IMR-90 (cell line): ENCODE measurements around the gene ZNF423. TPM values are rescaled to one million over a fixed set of nuclear protein-coding genes. Genes with fewer than 3 reads are reported as not detected.

Source experiments
- ATAC-seq: fragments of 200-7000 bp; cut with Tn5 transposase; 2 replicates; pipeline ENCODE4 v1.9.1; 2020; ENCODE audit warnings: low read depth, mild to moderate bottlenecking, moderate library complexity
- BruUV-seq: library from RNA; stranded (reverse); fragments of 400-500 nt; replicated peaks from 2 replicates; lab custom pipeline; 2021; lab: Mats Ljungman, UMichigan
- CTCF ChIA-PET: fragments of 300-600 bp; formaldehyde crosslinking; extraction: SDS; loops from one replicate; lab custom pipeline; 2021; ENCODE audit warnings: antibody characterized with exemption; lab: Yijun Ruan, JAX
- POLR2A ChIA-PET: fragments of 300-600 bp; sonication (Branson Sonifier 250); formaldehyde crosslinking; loops from one replicate; lab custom pipeline; 2022; ENCODE audit warnings: antibody characterized with exemption; ENCODE audit not compliant: unreplicated experiment; lab: Charles Lee
- DNase-seq: peaks from one replicate; pipeline ENCODE4 v3.0.0; 2013
- H2AFZ ChIP-seq: replicated peaks from 2 replicates; pipeline ENCODE3; 2013; ENCODE audit warnings: low read length, mild to moderate bottlenecking; ENCODE audit not compliant: poor library complexity
- H2AK5ac ChIP-seq: 2 replicates; pipeline ENCODE4 v1.6.1; 2013; ENCODE audit warnings: low read depth, low read length, inconsistent platforms
- H2AK9ac ChIP-seq: replicated peaks from 2 replicates; pipeline ENCODE3; 2013; ENCODE audit warnings: mild to moderate bottlenecking, low read depth, low read length, moderate library complexity; ENCODE audit not compliant: poor library complexity
- H2BK120ac ChIP-seq: 2 replicates; pipeline ENCODE4 v1.6.1; 2013; ENCODE audit warnings: low read depth, low read length, inconsistent platforms
- H2BK15ac ChIP-seq: 3 replicates; pipeline ENCODE4 v1.6.1; 2013; ENCODE audit warnings: low read depth, low read length, inconsistent platforms
- H2BK20ac ChIP-seq: 2 replicates; pipeline ENCODE4 v1.6.1; 2013; ENCODE audit warnings: low read depth, mild to moderate bottlenecking, inconsistent platforms, low read length, moderate library complexity
- H2BK5ac ChIP-seq: 2 replicates; pipeline ENCODE4 v1.6.1; 2013; ENCODE audit warnings: mild to moderate bottlenecking, low read depth, low read length, inconsistent platforms; ENCODE audit not compliant: poor library complexity, severe bottlenecking
- H3K14ac ChIP-seq: replicated peaks from 2 replicates; pipeline ENCODE4 v1.6.1; 2013; ENCODE audit warnings: low read depth, low read length, inconsistent platforms
- H3K18ac ChIP-seq: 2 replicates; pipeline ENCODE4 v1.6.1; 2013; ENCODE audit warnings: low read depth, low read length, control low read depth
- H3K23ac ChIP-seq: 2 replicates; pipeline ENCODE4 v1.6.1; 2013; ENCODE audit warnings: low read depth, low read length, inconsistent platforms
- H3K27ac ChIP-seq: 2 replicates; pipeline ENCODE4 v1.5.1; 2013; ENCODE audit warnings: mild to moderate bottlenecking, control low read depth, low read length; ENCODE audit not compliant: insufficient read depth
- H3K27me3 ChIP-seq: 2 replicates; pipeline ENCODE4 v1.6.1; 2013; ENCODE audit warnings: low read length; ENCODE audit not compliant: control insufficient read depth, insufficient read depth
- H3K36me3 ChIP-seq: 2 replicates; pipeline ENCODE4 v1.6.1; 2013; ENCODE audit warnings: low read length, mixed read lengths; ENCODE audit not compliant: control insufficient read depth, insufficient read depth
- H3K4ac ChIP-seq: 2 replicates; pipeline ENCODE4 v1.6.1; 2013; ENCODE audit warnings: low read depth, low read length, inconsistent platforms
- H3K4me1 ChIP-seq: 2 replicates; pipeline ENCODE4 v1.6.1; 2013; ENCODE audit warnings: low read length, mixed read lengths; ENCODE audit not compliant: control insufficient read depth, insufficient read depth
- H3K4me2 ChIP-seq: 2 replicates; pipeline ENCODE4 v1.6.1; 2013; ENCODE audit warnings: low read depth, mild to moderate bottlenecking, control low read depth, low read length, moderate library complexity
- H3K4me3 ChIP-seq: 2 replicates; pipeline ENCODE4 v1.5.1; 2013; ENCODE audit warnings: low read depth, mild to moderate bottlenecking, control low read depth, low read length, moderate library complexity; ENCODE audit not compliant: insufficient read depth
- H3K56ac ChIP-seq: 2 replicates; pipeline ENCODE4 v1.6.1; 2013; ENCODE audit warnings: low read length, inconsistent platforms; ENCODE audit not compliant: insufficient read depth; ENCODE audit errors: extremely low read depth
- H3K79me1 ChIP-seq, 2 experiments: 2 replicates each; pipeline ENCODE4 v1.6.1; 2013; ENCODE audit warnings: low read length in 2 of 2, inconsistent platforms in 1 of 2, low read depth in 1 of 2
- H3K9ac ChIP-seq: 2 replicates; pipeline ENCODE4 v1.6.1; 2013; ENCODE audit warnings: low read depth, low read length, control low read depth
- H3K9me1 ChIP-seq: 2 replicates; pipeline ENCODE4 v1.6.1; 2013; ENCODE audit warnings: low read length, inconsistent platforms; ENCODE audit not compliant: insufficient read depth
- H3K9me3 ChIP-seq: 2 replicates; pipeline ENCODE4 v1.6.1; 2013; ENCODE audit warnings: low read length; ENCODE audit not compliant: control insufficient read depth, insufficient read depth
- H4K20me1 ChIP-seq: 2 replicates; pipeline ENCODE4 v1.6.1; 2013; ENCODE audit warnings: low read length, inconsistent platforms; ENCODE audit not compliant: insufficient read depth
- H4K5ac ChIP-seq: 2 replicates; pipeline ENCODE4 v1.6.1; 2013; ENCODE audit warnings: mild to moderate bottlenecking, low read depth, low read length, control low read depth
- H4K8ac ChIP-seq, 2 experiments: 2 replicates each; pipeline ENCODE4 v1.6.1; 2013; ENCODE audit warnings: low read depth in 2 of 2, low read length in 2 of 2, control low read depth in 1 of 2, inconsistent platforms in 1 of 2
- H4K91ac ChIP-seq: 2 replicates; pipeline ENCODE4 v1.6.1; 2013; ENCODE audit warnings: low read depth, low read length, inconsistent platforms; ENCODE audit not compliant: insufficient read depth
- CEBPB ChIP-seq: IDR thresholded peaks from 2 replicates; pipeline ENCODE4 v1.6.1; 2012; ENCODE audit warnings: low read depth, low read length, improper control_type of control experiment
- FOS ChIP-seq: fragments of 150-350 bp; IDR thresholded peaks from 2 replicates; pipeline ENCODE4 v1.6.1; 2016; ENCODE audit warnings: low read depth, low read length
- NFE2L2 ChIP-seq: fragments of 150-350 bp; IDR thresholded peaks from 2 replicates; pipeline ENCODE4 v1.6.1; 2016; ENCODE audit warnings: low read depth, mild to moderate bottlenecking, low read length
- POLR2A ChIP-seq: IDR thresholded peaks from 2 replicates; pipeline ENCODE4 v1.6.1; 2012; ENCODE audit warnings: mild to moderate bottlenecking, low read depth, low read length
- RAD21 ChIP-seq: IDR thresholded peaks from 2 replicates; pipeline ENCODE4 v1.6.1; 2012; ENCODE audit warnings: low read length, improper control_type of control experiment
- SMC3 ChIP-seq: fragments of 150-350 bp; IDR thresholded peaks from 2 replicates; pipeline ENCODE4 v1.6.1; 2016; ENCODE audit warnings: low read depth, mild to moderate bottlenecking, antibody characterized with exemption, low read length, moderate library complexity
- WGBS, 2 experiments: methylation state at CpG; one replicate each; pipeline versions ENCODE4 v1.1.5 to v1.1.7; 2013; ENCODE audit warnings: missing lambda C conversion rate in 2 of 2; ENCODE audit not compliant: insufficient read length in 1 of 2; ENCODE audit errors: extremely low coverage in 2 of 2; 5-methylcytosine and 5-hydroxymethylcytosine counted together
- dilution Hi-C: fragments of 300-500 bp; cut with HindIII; formaldehyde crosslinking; loops from one replicate; pipeline ENCODE4 v1.14.3; 2018; ENCODE audit warnings: low sequenced_read_pairs; ENCODE audit not compliant: unreplicated experiment
- in situ Hi-C: fragments of 300-500 bp; cut with MboI; formaldehyde crosslinking; loops from 3 replicates; pipeline ENCODE4 v1.14.3; 2019; ENCODE audit warnings: low sequenced_read_pairs, inconsistent platforms, mixed read lengths
- intact Hi-C: fragments of 100-400 bp; cut with micrococcal nuclease; formaldehyde crosslinking; loops from 2 replicates; pipeline ENCODE4 v1.10.0; 2022
- polyA plus RNA-seq, 3 experiments: library from polyadenylated mRNA; depleted of rRNA; stranded (reverse); fragments of >200 nt; gene quantifications; 2 replicates each; pipeline ENCODE4 v1.2.3, GENCODE V29; 2012; ENCODE audit warnings: low replicate concordance in 1 of 3
- total RNA-seq: library from RNA; depleted of rRNA; stranded (reverse); fragments of >200 nt; gene quantifications from 2 replicates; pipeline ENCODE4 v1.2.3, GENCODE V29; 2012
- TF ChIP-seq, protein P1 (sequence below): fragments of 150-350 bp; IDR thresholded peaks from 2 replicates; pipeline ENCODE4 v1.6.1; 2017; ENCODE audit warnings: mild to moderate bottlenecking, antibody characterized with exemption, low read length, low read depth

Gene ZNF423
- total and polyA plus RNA-seq, 2 of the 4 experiments (the other 2 are of a cell fraction) = under 0.01 to 0.10 TPM

DNA sequence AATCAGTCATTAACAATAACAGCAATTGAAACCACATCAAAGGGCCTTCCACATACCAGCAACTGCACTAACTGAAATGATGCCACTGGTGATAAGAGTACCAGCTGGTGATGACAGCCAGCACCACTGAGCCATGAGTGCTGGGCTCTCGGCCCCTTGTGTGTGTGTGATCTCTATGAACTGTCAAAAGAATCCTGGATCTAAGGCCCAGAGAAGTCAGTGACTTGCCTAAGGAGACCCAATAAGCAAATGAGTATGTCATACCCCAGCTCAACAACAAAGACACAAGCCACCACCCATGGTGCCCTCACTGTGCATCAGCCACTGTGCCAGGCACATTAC is 220.9 kb downstream of the ZNF423 start (continued):
- TF ChIP-seq FOS (no peak), CEBPB (no peak)

GRCh38 chr16:49634235-49635008 is 221.5 kb downstream of the ZNF423 start:
- H2AFZ ChIP-seq = no peak overlapping the region
- intact Hi-C loops (no loop called here), in situ Hi-C loops (no loop called here), dilution Hi-C loops (no loop called here)
- TF ChIP-seq SMC3 (no peak), POLR2A (no peak), FOS (no peak), CEBPB (no peak), RAD21 (no peak), NFE2L2 (no peak)
- TF ChIP-seq, protein P1, sequence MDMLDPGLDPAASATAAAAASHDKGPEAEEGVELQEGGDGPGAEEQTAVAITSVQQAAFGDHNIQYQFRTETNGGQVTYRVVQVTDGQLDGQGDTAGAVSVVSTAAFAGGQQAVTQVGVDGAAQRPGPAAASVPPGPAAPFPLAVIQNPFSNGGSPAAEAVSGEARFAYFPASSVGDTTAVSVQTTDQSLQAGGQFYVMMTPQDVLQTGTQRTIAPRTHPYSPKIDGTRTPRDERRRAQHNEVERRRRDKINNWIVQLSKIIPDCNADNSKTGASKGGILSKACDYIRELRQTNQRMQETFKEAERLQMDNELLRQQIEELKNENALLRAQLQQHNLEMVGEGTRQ = no peak
- ChIA-PET CTCF (no interaction called here), POLR2A (no interaction called here)
- peaks cover 3% of the 10 kb centered on the region for H3K27me3 ChIP-seq
- H3K14ac ChIP-seq = no peak overlapping the region
- no peak for DNase-seq
- H2AK5ac ChIP-seq = no peak overlapping the region
- H3K18ac ChIP-seq = no peak overlapping the region
- H2BK15ac ChIP-seq = no peak overlapping the region
- no peak overlapping the region for H2BK20ac ChIP-seq
- H3K9me3 ChIP-seq = 0 out of 2 replicates have a peak, but pooled peaks cover 1% of the 10 kb centered on the region
- H3K4me3 ChIP-seq = no peak overlapping the region
- H4K91ac ChIP-seq = no peak overlapping the region
- H3K79me1 ChIP-seq = no peaks in the 10 kb centered on the region
- no peak overlapping the region for H2BK120ac ChIP-seq
- peaks cover under 1% of the 10 kb centered on the region for H4K20me1 ChIP-seq
- H3K23ac ChIP-seq = no peak overlapping the region
- no peak overlapping the region for H4K8ac ChIP-seq
- no peak overlapping the region for H3K56ac ChIP-seq
- 79% methylated on average over 6 of the region's 10 CpGs; no CpG with 5 or more reads in 1 of the 2 experiments for WGBS, 2 experiments
- ATAC-seq = no peak
- H3K9me1 ChIP-seq = peaks cover 7% of the 10 kb centered on the region; the same call in 1 of the 2 replicates
- H3K36me3 ChIP-seq = no peaks in the 10 kb centered on the region
- H4K5ac ChIP-seq = no peak overlapping the region
- no peak overlapping the region for H3K27ac ChIP-seq
- H3K4ac ChIP-seq = no peak overlapping the region
- H2BK5ac ChIP-seq = no peak overlapping the region
- BruUV-seq = no TSS peak
- H3K4me1 ChIP-seq = peaks cover 15% of the 10 kb centered on the region; the same call in 1 of the 2 replicates
- no peak overlapping the region for H3K9ac ChIP-seq
- H3K4me2 ChIP-seq = no peak overlapping the region
- no peak overlapping the region for H2AK9ac ChIP-seq
